Kidney (tissue), 14 donors: ENCODE results near the gene GJA9. TPM values are rescaled to one million over a fixed set of nuclear protein-coding genes. Genes with fewer than 3 reads are reported as not detected.

Source experiments
- DNase-seq, 5 donors: peaks; one replicate each; pipeline ENCODE4 v3.0.0-alpha.2; 2013 to 2020
- FAIRE-seq: peaks from 2 replicates; lab custom pipeline; 2012; peaks lifted over from hg19 to GRCh38; lab: Jason Lieb, UNC
- H3K27ac ChIP-seq, 2 donors: one replicate each; pipeline ENCODE4 v1.7.0; 2013; ENCODE audit warnings: low read depth in 2 of 2, low read length in 2 of 2, inconsistent platforms in 1 of 2
- H3K27me3 ChIP-seq: one replicate; pipeline ENCODE4 v1.7.1; 2013; ENCODE audit warnings: low read length, inconsistent platforms; ENCODE audit not compliant: control insufficient read depth, insufficient read depth
- H3K36me3 ChIP-seq, 3 donors: one replicate each; pipeline versions ENCODE4 v1.7.0 to v1.7.1; 2013; ENCODE audit warnings: low read length in 3 of 3, control low read depth in 1 of 3, inconsistent platforms in 1 of 3; ENCODE audit not compliant: insufficient read depth in 3 of 3, control insufficient read depth in 2 of 3
- H3K4me1 ChIP-seq, 3 donors: one replicate each; pipeline versions ENCODE4 v1.7.0 to v1.7.1; 2013; ENCODE audit warnings: low read length in 3 of 3, inconsistent platforms in 1 of 3, low read depth in 1 of 3; ENCODE audit not compliant: control insufficient read depth in 2 of 3, insufficient read depth in 2 of 3
- H3K4me3 ChIP-seq, 3 donors: one replicate each; pipeline versions ENCODE4 v1.7.0 to v1.8.1; 2013; ENCODE audit warnings: low read length in 3 of 3, control low read depth in 1 of 3, inconsistent platforms in 1 of 3
- H3K9ac ChIP-seq, 3 donors: one replicate each; pipeline versions ENCODE4 v1.7.0 to v1.7.1; 2013; ENCODE audit warnings: low read length in 3 of 3, control low read depth in 1 of 3, inconsistent platforms in 1 of 3
- H3K9me3 ChIP-seq, 3 donors: one replicate each; pipeline versions ENCODE4 v1.7.0 to v1.7.1; 2013; ENCODE audit warnings: low read length in 3 of 3, control low read depth in 1 of 3, inconsistent platforms in 1 of 3; ENCODE audit not compliant: control insufficient read depth in 2 of 3, insufficient read depth in 1 of 3
- intact Hi-C: fragments of 100-400 bp; cut with DNase I; formaldehyde crosslinking; loops from one replicate; pipeline ENCODE4 v1.11.1; 2022
- polyA plus RNA-seq: library from polyadenylated mRNA; stranded (reverse); fragments of 350-450 nt; fragmentation: Illumina TruSeq; extraction: RNeasy Lipid Tissue Mini Kit (QIAGEN cat#74804); gene quantifications from one replicate; pipeline ENCODE4 v1.2.3, GENCODE V29; 2014; ENCODE audit warnings: low read depth, low replicate concordance; ENCODE audit not compliant: insufficient read depth
- total RNA-seq: library from RNA; stranded (reverse); fragmentation: NEBNext Ultra II Directional; extraction: Animal tissue kit (Norgen Biotek cat#: 25700); gene quantifications from one replicate; pipeline ENCODE4 v1.2.1, GENCODE V29; 2021
- TF ChIP-seq, protein P1 (sequence below): IDR thresholded peaks from 3 replicates; pipeline ENCODE4 v1.5.1; 2012; ENCODE audit warnings: mild to moderate bottlenecking, moderate library complexity, borderline replicate concordance; ENCODE audit not compliant: insufficient read depth; ENCODE audit errors: extremely low read depth
- donor health status: control.
- donor health status: control.
- donor health status: control.
- donor health status: control.
- donor health status: control.
- donor health status: DM: yes; HTN: yes; CAD: no.
- donor health status: Normal renal cell carcinoma (clear cell type).

Gene GJA9
- total and polyA plus RNA-seq, 2 donors from 2014 or later, result not detected

DNA sequence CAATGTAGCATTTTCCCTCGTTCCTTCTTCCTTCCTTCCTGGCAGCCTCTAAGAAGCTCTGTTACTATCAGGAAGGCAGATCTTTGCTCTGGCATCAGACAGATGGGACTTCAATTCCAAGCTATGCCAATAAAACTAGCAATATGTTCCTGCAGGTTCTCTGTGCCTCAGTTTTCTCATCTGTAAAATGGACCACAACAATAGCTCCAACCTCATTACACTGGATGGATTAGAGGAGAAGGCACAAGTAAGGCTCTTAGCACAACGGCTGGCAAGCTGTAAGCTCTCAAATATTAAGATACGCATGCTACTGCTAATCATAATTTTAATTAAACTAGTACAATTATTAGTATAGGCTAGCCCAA, 49.0 kb downstream of the GJA9 start:
- no peak overlapping the region for H3K4me3 ChIP-seq
- DNase-seq (no peak), FAIRE-seq (no peak)
- no peaks in the 10 kb centered on the region for H3K9me3 ChIP-seq
- no peaks in the 10 kb centered on the region for H3K36me3 ChIP-seq
- no peak overlapping the region for H3K27ac ChIP-seq
- no peaks in the 10 kb centered on the region for H3K27me3 ChIP-seq
- TF ChIP-seq, protein P1, sequence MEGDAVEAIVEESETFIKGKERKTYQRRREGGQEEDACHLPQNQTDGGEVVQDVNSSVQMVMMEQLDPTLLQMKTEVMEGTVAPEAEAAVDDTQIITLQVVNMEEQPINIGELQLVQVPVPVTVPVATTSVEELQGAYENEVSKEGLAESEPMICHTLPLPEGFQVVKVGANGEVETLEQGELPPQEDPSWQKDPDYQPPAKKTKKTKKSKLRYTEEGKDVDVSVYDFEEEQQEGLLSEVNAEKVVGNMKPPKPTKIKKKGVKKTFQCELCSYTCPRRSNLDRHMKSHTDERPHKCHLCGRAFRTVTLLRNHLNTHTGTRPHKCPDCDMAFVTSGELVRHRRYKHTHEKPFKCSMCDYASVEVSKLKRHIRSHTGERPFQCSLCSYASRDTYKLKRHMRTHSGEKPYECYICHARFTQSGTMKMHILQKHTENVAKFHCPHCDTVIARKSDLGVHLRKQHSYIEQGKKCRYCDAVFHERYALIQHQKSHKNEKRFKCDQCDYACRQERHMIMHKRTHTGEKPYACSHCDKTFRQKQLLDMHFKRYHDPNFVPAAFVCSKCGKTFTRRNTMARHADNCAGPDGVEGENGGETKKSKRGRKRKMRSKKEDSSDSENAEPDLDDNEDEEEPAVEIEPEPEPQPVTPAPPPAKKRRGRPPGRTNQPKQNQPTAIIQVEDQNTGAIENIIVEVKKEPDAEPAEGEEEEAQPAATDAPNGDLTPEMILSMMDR, result no peak
- intact Hi-C loops, result loop anchor here (10.0 kb wide), 1 partner anchor 798 kb away; no protein-coding TSS in a partner anchor
- no peaks in the 10 kb centered on the region for H3K4me1 ChIP-seq
- no peak overlapping the region for H3K9ac ChIP-seq

GRCh38 chr1:38831731-38832369, 49.5 kb downstream of the GJA9 start:
- TF ChIP-seq, protein P1, result no peak
- no peak overlapping the region for H3K9ac ChIP-seq

DNA sequence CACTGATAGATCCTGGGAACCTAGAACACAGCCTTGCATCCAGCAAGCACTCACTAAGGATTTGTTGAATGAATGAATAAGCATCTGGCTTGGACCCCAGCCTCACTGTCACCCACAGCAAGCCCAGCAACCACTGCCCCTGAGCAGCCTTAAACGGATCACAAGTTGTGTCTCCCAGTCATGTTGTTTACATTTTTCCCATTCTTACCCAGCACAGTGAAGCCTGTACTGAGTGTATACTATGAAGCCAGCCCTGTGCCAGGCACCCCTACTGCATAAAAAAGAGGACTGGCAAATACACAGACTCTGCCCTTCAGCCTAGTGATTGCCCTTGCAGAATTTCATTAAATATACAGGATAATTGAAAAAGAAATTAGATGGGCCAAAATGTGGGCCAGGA, 52.0 kb downstream of the GJA9 start:
- no peak overlapping the region for H3K9ac ChIP-seq
- H3K4me3 ChIP-seq, result no peak overlapping the region
- no peaks in the 10 kb centered on the region for H3K4me1 ChIP-seq
- no peaks in the 10 kb centered on the region for H3K27me3 ChIP-seq
- no peak for DNase-seq
- TF ChIP-seq, protein P1, result no peak
- H3K27ac ChIP-seq, result no peak overlapping the region
- FAIRE-seq, result no peak
- H3K9me3 ChIP-seq, result no peaks in the 10 kb centered on the region
- H3K36me3 ChIP-seq, result no peaks in the 10 kb centered on the region
- intact Hi-C loops, result no loop called here

More at GRCh38 chr1:38831731-38832369, 49.5 kb downstream of the GJA9 start:
- no peaks in the 10 kb centered on the region for H3K36me3 ChIP-seq
- no peak overlapping the region for H3K27ac ChIP-seq
- H3K27me3 ChIP-seq, result no peaks in the 10 kb centered on the region
- DNase-seq, result no peak
- no peak overlapping the region for H3K4me3 ChIP-seq
- no peaks in the 10 kb centered on the region for H3K9me3 ChIP-seq
- intact Hi-C loops, result loop anchor here (10.0 kb wide), 1 partner anchor 797 kb away; no protein-coding TSS in a partner anchor
- no peaks in the 10 kb centered on the region for H3K4me1 ChIP-seq
- no peak for FAIRE-seq
